ENCODE results near the gene PLXDC2.

The PLXDC2 gene

DNA sequence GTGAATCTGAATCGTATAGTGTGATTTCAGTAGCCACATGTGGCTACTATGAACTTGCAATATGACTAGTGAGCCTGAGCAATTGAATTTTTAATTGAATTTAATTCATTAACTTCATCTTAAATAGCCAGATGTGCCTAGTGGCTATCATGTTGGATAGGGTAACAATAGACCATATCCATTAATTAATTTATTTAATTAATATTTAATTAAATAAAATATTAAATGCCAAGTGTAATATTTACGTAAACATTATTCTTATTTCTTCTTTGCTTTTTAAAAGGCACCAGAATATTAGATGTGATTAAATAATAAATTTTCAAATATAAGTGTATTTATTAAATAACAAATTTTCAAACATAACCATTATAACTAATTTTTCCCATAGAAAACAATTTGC lies 354.4 kb downstream of the PLXDC2 start:
- no peak overlapping the region for H3K27ac ChIP-seq (ENCODE audit: low read depth, low read length, poor library complexity, severe bottlenecking)
- no peaks in the 10 kb centered on the region for H3F3A ChIP-seq (ENCODE audit: insufficient read depth, low read length)
- H3K27me3 ChIP-seq (ENCODE audit: insufficient read depth, low read length): no peaks in the 10 kb centered on the region
- H3K9ac ChIP-seq (ENCODE audit: low read length): no peak overlapping the region
- H4K20me1 ChIP-seq (ENCODE audit: insufficient read depth, low read length): no peaks in the 10 kb centered on the region
- no peaks in the 10 kb centered on the region for H3K36me3 ChIP-seq (ENCODE audit: insufficient read depth, low read length)
- H3K9me2 ChIP-seq (ENCODE audit: low read depth, low read length): no peaks in the 10 kb centered on the region
- no peaks in the 10 kb centered on the region for H3K79me2 ChIP-seq (ENCODE audit: insufficient read depth, low read length)
- no peaks in the 10 kb centered on the region for H3K9me3 ChIP-seq (ENCODE audit: low read length)
- TF ChIP-seq, protein P1, sequence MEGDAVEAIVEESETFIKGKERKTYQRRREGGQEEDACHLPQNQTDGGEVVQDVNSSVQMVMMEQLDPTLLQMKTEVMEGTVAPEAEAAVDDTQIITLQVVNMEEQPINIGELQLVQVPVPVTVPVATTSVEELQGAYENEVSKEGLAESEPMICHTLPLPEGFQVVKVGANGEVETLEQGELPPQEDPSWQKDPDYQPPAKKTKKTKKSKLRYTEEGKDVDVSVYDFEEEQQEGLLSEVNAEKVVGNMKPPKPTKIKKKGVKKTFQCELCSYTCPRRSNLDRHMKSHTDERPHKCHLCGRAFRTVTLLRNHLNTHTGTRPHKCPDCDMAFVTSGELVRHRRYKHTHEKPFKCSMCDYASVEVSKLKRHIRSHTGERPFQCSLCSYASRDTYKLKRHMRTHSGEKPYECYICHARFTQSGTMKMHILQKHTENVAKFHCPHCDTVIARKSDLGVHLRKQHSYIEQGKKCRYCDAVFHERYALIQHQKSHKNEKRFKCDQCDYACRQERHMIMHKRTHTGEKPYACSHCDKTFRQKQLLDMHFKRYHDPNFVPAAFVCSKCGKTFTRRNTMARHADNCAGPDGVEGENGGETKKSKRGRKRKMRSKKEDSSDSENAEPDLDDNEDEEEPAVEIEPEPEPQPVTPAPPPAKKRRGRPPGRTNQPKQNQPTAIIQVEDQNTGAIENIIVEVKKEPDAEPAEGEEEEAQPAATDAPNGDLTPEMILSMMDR (IDR thresholded peaks at IDR 0.05; ENCODE audit: low read length): no peak
- no peak for TF ChIP-seq EZH2 (IDR thresholded peaks at IDR 0.05; ENCODE audit: borderline replicate concordance, low read length)
- H2AFZ ChIP-seq (ENCODE audit: low read length): no peak overlapping the region
- no peak overlapping the region for H3K4me3 ChIP-seq (ENCODE audit: low read depth, low read length, poor library complexity, severe bottlenecking)
- no peak overlapping the region for H3K4me2 ChIP-seq (ENCODE audit: low read length)
- H3K4me1 ChIP-seq (ENCODE audit: insufficient read depth, low read length, severe bottlenecking): no peaks in the 10 kb centered on the region

DNA sequence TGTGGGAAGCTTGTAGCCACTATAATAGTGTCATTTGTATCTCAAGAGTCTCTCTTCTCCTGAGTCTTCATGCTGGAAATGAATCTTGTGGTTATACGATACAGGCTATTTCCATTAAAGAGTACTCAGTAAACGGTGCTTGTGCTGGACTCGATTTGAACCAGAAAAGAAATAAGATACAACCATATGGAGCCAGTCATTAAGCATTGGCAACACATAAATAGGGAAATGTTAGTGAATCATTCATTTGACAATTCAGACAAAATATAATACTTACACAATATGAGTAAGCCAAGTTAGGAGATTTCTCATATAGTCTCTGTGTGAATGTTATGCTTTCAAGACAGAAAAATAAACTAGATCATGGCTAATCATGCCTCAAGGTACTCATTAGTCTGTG lies 356.8 kb downstream of the PLXDC2 start:
- Histone ChIP-seq H3K79me2 (ENCODE audit: insufficient read depth, low read length) (no peaks in the 10 kb centered on the region), H3K9me3 (ENCODE audit: low read length) (no peaks in the 10 kb centered on the region), H3K4me1 (ENCODE audit: insufficient read depth, low read length, severe bottlenecking) (no peaks in the 10 kb centered on the region), H3K27ac (ENCODE audit: low read depth, low read length, poor library complexity, severe bottlenecking) (no peak overlapping the region), H3K36me3 (ENCODE audit: insufficient read depth, low read length) (no peaks in the 10 kb centered on the region), H3K9me2 (ENCODE audit: low read depth, low read length) (no peaks in the 10 kb centered on the region), H3K4me3 (ENCODE audit: low read depth, low read length, poor library complexity, severe bottlenecking) (no peak overlapping the region), H3K9ac (ENCODE audit: low read length) (no peak overlapping the region), H2AFZ (ENCODE audit: low read length) (no peak overlapping the region), H3K27me3 (ENCODE audit: insufficient read depth, low read length) (no peaks in the 10 kb centered on the region), H3K4me2 (ENCODE audit: low read length) (no peak overlapping the region), H4K20me1 (ENCODE audit: insufficient read depth, low read length) (no peaks in the 10 kb centered on the region), H3F3A (ENCODE audit: insufficient read depth, low read length) (no peaks in the 10 kb centered on the region)
- TF ChIP-seq, protein P1 (IDR thresholded peaks at IDR 0.05; ENCODE audit: low read length): no peak
- no peak for TF ChIP-seq EZH2 (IDR thresholded peaks at IDR 0.05; ENCODE audit: borderline replicate concordance, low read length)

DNA sequence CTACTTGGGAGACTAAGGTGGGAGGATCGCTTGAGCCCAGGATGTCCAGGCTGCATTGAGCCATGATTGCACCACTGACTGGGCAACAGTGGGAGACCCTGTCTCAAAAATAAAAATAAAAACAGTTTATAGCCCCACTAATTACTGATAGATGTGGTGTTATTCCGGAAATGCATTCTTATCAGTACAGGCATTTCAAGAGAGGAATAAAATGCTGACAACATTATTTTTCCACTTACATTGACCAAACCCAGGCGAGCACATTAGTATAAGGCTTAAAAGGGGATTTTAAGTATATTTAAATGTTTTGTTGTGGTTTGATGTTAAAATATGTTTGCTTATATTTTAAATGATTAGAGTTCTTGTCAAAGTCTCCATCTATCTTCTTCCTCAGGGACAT lies 359.5 kb downstream of the PLXDC2 start:
- H3K9ac ChIP-seq (ENCODE audit: low read length): no peak overlapping the region

More for the DNA sequence above, 359.5 kb downstream of the PLXDC2 start:
- no peaks in the 10 kb centered on the region for H4K20me1 ChIP-seq (ENCODE audit: insufficient read depth, low read length)
- no peak overlapping the region for H2AFZ ChIP-seq (ENCODE audit: low read length)
- H3K4me2 ChIP-seq (ENCODE audit: low read length): no peak overlapping the region
- H3K4me3 ChIP-seq (ENCODE audit: low read depth, low read length, poor library complexity, severe bottlenecking): no peak overlapping the region
- no peaks in the 10 kb centered on the region for H3K36me3 ChIP-seq (ENCODE audit: insufficient read depth, low read length)
- no peaks in the 10 kb centered on the region for H3K9me3 ChIP-seq (ENCODE audit: low read length)
- no peaks in the 10 kb centered on the region for H3K4me1 ChIP-seq (ENCODE audit: insufficient read depth, low read length, severe bottlenecking)
- H3K9me2 ChIP-seq (ENCODE audit: low read depth, low read length): no peaks in the 10 kb centered on the region
- no peak overlapping the region for H3K27ac ChIP-seq (ENCODE audit: low read depth, low read length, poor library complexity, severe bottlenecking)
- no peaks in the 10 kb centered on the region for H3F3A ChIP-seq (ENCODE audit: insufficient read depth, low read length)
- no peaks in the 10 kb centered on the region for H3K27me3 ChIP-seq (ENCODE audit: insufficient read depth, low read length)
- TF ChIP-seq, protein P1 (IDR thresholded peaks at IDR 0.05; ENCODE audit: low read length): no peak
- TF ChIP-seq EZH2 (IDR thresholded peaks at IDR 0.05; ENCODE audit: borderline replicate concordance, low read length): no peak
- H3K79me2 ChIP-seq (ENCODE audit: insufficient read depth, low read length): no peaks in the 10 kb centered on the region
